ENCODE measurements around the gene ACAA2.

- TF ChIP-seq ZC3H10 (CRISPR knock-in tag; IDR thresholded peaks at IDR 0.05) (no peak), PATZ1 (CRISPR knock-in tag; IDR thresholded peaks at IDR 0.05; ENCODE audit: borderline replicate concordance) (no peak), BACH2 (CRISPR knock-in tag; IDR thresholded peaks at IDR 0.05; ENCODE audit: borderline replicate concordance) (no peak), POU6F1 (CRISPR knock-in tag; IDR thresholded peaks at IDR 0.05; ENCODE audit: borderline replicate concordance, low read depth) (no peak), SNAI2 (CRISPR knock-in tag; IDR thresholded peaks at IDR 0.05) (no peak), CSRNP3 (CRISPR knock-in tag; IDR thresholded peaks at IDR 0.05) (no peak), ZNF8 (CRISPR knock-in tag; IDR thresholded peaks at IDR 0.05) (no peak), TSHZ2 (CRISPR knock-in tag; IDR thresholded peaks at IDR 0.05) (no peak), ZFP3 (CRISPR knock-in tag; IDR thresholded peaks at IDR 0.05) (no peak), ZFP30 (CRISPR knock-in tag; IDR thresholded peaks at IDR 0.05) (no peak), ZNF565 (CRISPR knock-in tag; conservative IDR thresholded peaks at IDR 0.05; ENCODE audit: low read depth) (no peak)
These were observed 4.6 kb upstream of the ACAA2 start for GRCh38 chr18:49817947-49818346.
